ENCODE data around the gene BRINP3. TPM values are rescaled to one million over a fixed set of nuclear protein-coding genes. Genes with fewer than 3 reads are reported as not detected.
"Not testable (repeated sequence)": the region's sequence is repeated elsewhere in the genome, so short reads cannot be mapped to it uniquely, and the experiment has no call there.

Gene BRINP3
- total and polyA plus RNA-seq, 4 donors, result 0.06 to 19.8 (median 0.64) TPM

DNA sequence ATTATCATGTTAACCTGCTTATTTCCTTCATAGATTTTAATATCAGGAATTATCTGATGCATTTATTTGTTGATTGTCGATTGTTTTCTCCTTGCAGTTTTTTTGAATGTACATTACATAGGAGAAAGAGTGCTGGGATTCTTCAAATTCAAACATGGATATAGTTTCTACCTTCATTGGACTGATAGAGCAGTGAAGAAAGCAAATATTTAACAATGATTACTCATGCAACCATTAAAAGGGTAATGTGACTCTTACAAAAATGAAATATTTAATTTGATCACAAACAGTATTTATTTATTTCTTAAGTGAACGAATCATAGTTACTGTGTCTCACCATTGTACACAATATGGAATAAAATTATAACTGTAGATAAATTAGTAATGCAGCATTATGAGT lies 350.9 kb downstream of the BRINP3 start:
- TF ChIP-seq, protein P1, sequence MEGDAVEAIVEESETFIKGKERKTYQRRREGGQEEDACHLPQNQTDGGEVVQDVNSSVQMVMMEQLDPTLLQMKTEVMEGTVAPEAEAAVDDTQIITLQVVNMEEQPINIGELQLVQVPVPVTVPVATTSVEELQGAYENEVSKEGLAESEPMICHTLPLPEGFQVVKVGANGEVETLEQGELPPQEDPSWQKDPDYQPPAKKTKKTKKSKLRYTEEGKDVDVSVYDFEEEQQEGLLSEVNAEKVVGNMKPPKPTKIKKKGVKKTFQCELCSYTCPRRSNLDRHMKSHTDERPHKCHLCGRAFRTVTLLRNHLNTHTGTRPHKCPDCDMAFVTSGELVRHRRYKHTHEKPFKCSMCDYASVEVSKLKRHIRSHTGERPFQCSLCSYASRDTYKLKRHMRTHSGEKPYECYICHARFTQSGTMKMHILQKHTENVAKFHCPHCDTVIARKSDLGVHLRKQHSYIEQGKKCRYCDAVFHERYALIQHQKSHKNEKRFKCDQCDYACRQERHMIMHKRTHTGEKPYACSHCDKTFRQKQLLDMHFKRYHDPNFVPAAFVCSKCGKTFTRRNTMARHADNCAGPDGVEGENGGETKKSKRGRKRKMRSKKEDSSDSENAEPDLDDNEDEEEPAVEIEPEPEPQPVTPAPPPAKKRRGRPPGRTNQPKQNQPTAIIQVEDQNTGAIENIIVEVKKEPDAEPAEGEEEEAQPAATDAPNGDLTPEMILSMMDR (IDR thresholded peaks at IDR 0.05; ENCODE audit: control extremely low read depth, extremely low read depth), result no peak
- Histone ChIP-seq H3K4me3 (no peak overlapping the region), H3K36me3 (ENCODE audit: control insufficient read depth in 4 of 4, insufficient read depth in 4 of 4, low read length in 4 of 4) (no peaks in the 10 kb centered on the region), H3K9ac (ENCODE audit: insufficient read depth in 1 of 2, low read length in 2 of 2) (no peak overlapping the region), H3K27ac (ENCODE audit: low read depth in 1 of 2, low read length in 1 of 2) (no peak overlapping the region), H3K4me1 (ENCODE audit: control insufficient read depth in 5 of 5, insufficient read depth in 5 of 5, low read length in 5 of 5) (no peaks in the 10 kb centered on the region), H3K27me3 (ENCODE audit: control insufficient read depth in 3 of 3, insufficient read depth in 3 of 3, low read length in 2 of 3) (no peaks in the 10 kb centered on the region), H3K9me3 (ENCODE audit: control insufficient read depth in 4 of 4, insufficient read depth in 3 of 4, low read length in 3 of 4) (no peaks in the 10 kb centered on the region)
- DNase-seq (no peak), ATAC-seq (ENCODE audit: insufficient read depth, low FRiP score) (no peak)
- WGBS, 2 donors, result 80 to 81% methylated on average over 2 of the region's 2 CpGs

DNA sequence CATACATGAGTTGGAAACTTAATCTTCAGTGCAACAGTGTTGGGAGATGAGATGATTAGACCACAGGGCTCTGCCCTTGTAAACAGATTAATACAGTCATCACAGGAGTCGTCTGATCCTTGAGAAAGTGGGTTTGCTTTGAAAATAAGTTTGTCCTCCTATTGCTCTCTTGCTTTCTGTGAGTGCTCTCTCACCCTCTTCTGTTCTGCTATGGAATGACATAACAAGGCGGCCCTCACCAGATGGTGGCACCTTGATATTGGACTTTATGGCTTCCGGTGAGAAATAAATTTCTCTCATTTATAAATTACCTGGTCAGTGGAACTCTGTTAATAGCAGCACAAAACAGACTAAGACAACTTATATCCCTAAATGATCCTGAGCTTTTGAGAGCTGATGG lies 353.6 kb downstream of the BRINP3 start:
- ATAC-seq (ENCODE audit: insufficient read depth, low FRiP score) (no peak), DNase-seq (no peak)
- no peak overlapping the region for H3K4me3 ChIP-seq
- no peaks in the 10 kb centered on the region for H3K27me3 ChIP-seq (ENCODE audit: control insufficient read depth in 3 of 3, insufficient read depth in 3 of 3, low read length in 2 of 3)
- TF ChIP-seq, protein P1 (IDR thresholded peaks at IDR 0.05; ENCODE audit: control extremely low read depth, extremely low read depth), result no peak
- no peaks in the 10 kb centered on the region for H3K4me1 ChIP-seq (ENCODE audit: control insufficient read depth in 5 of 5, insufficient read depth in 5 of 5, low read length in 5 of 5)
- no peak overlapping the region for H3K9ac ChIP-seq (ENCODE audit: insufficient read depth in 1 of 2, low read length in 2 of 2)
- no peaks in the 10 kb centered on the region for H3K9me3 ChIP-seq (ENCODE audit: control insufficient read depth in 4 of 4, insufficient read depth in 3 of 4, low read length in 3 of 4)
- no peak overlapping the region for H3K27ac ChIP-seq (ENCODE audit: low read depth in 1 of 2, low read length in 1 of 2)
- H3K36me3 ChIP-seq (ENCODE audit: control insufficient read depth in 4 of 4, insufficient read depth in 4 of 4, low read length in 4 of 4), result no peaks in the 10 kb centered on the region
- WGBS, 2 donors, result 67 to 72% methylated on average over 3 of the region's 3 CpGs

- not testable (repeated sequence) for H3K4me1 ChIP-seq (ENCODE audit: control insufficient read depth in 5 of 5, insufficient read depth in 5 of 5, low read length in 5 of 5); DNase-seq; H3K9ac ChIP-seq (ENCODE audit: insufficient read depth in 1 of 2, low read length in 2 of 2); H3K27me3 ChIP-seq (ENCODE audit: control insufficient read depth in 3 of 3, insufficient read depth in 3 of 3, low read length in 2 of 3); H3K9me3 ChIP-seq (ENCODE audit: control insufficient read depth in 4 of 4, insufficient read depth in 3 of 4, low read length in 3 of 4); H3K36me3 ChIP-seq (ENCODE audit: control insufficient read depth in 4 of 4, insufficient read depth in 4 of 4, low read length in 4 of 4); H3K4me3 ChIP-seq; H3K27ac ChIP-seq (ENCODE audit: low read depth in 1 of 2, low read length in 1 of 2); ATAC-seq (ENCODE audit: insufficient read depth, low FRiP score)
- WGBS, 2 donors, result 88 to 92% methylated on average over 11 of the region's 11 CpGs
These were observed 357.1 kb downstream of the BRINP3 start for GRCh38 chr1:190120564-190120963.

DNA sequence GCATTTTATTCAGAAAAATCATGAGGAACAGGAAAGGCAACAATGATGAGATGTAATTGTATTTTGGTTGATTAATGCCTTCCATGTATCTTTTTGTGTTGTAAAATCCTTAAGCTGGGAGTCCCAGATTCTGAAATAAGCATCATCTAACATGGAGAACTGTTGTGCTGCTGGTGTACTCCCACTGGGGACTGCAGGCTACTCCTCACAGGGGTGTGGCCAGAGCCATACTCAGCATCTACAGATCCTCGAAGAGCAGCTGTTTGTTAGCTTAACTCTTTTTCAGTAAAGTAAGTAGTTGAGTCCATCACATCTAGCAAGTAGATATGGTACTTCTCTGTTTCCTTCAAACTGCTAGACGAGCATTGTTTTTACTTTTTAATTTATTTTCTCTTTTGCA lies 358.0 kb downstream of the BRINP3 start:
- no peak overlapping the region for H3K9ac ChIP-seq (ENCODE audit: insufficient read depth in 1 of 2, low read length in 2 of 2)
- no peak overlapping the region for H3K27ac ChIP-seq (ENCODE audit: low read depth in 1 of 2, low read length in 1 of 2)
- H3K9me3 ChIP-seq (ENCODE audit: control insufficient read depth in 4 of 4, insufficient read depth in 3 of 4, low read length in 3 of 4), result no peaks in the 10 kb centered on the region
- DNase-seq (no peak), ATAC-seq (ENCODE audit: insufficient read depth, low FRiP score) (no peak)
- H3K4me3 ChIP-seq, result no peak overlapping the region
- 67 to 68% methylated on average over 2 of the region's 2 CpGs for WGBS, 2 donors
- H3K27me3 ChIP-seq (ENCODE audit: control insufficient read depth in 3 of 3, insufficient read depth in 3 of 3, low read length in 2 of 3), result no peaks in the 10 kb centered on the region
- H3K36me3 ChIP-seq (ENCODE audit: control insufficient read depth in 4 of 4, insufficient read depth in 4 of 4, low read length in 4 of 4), result no peaks in the 10 kb centered on the region
- TF ChIP-seq, protein P1 (IDR thresholded peaks at IDR 0.05; ENCODE audit: control extremely low read depth, extremely low read depth), result no peak
- H3K4me1 ChIP-seq (ENCODE audit: control insufficient read depth in 5 of 5, insufficient read depth in 5 of 5, low read length in 5 of 5), result no peaks in the 10 kb centered on the region

Data from lung (tissue), 12 donors.